Liver (tissue), 9 donors: ENCODE data around the gene RNF144B. TPM values are rescaled to one million over a fixed set of nuclear protein-coding genes. Genes with fewer than 3 reads are reported as not detected.

ENCODE experiments used
- DNase-seq: peaks from one replicate; pipeline ENCODE4 v3.0.0-alpha.2; 2017; ENCODE audit warnings: low spot score
- H3K27ac ChIP-seq, 2 donors: one replicate each; pipeline ENCODE4 v1.7.0; 2013; ENCODE audit warnings: inconsistent platforms in 2 of 2, low read length in 2 of 2, control low read depth in 1 of 2, low read depth in 1 of 2, mild to moderate bottlenecking in 1 of 2
- H3K27me3 ChIP-seq, 4 donors: one replicate each; pipeline versions ENCODE4 v1.6.1 to v1.7.0; 2013; ENCODE audit warnings: low read length in 3 of 4, inconsistent platforms in 1 of 4, mild to moderate bottlenecking in 1 of 4, moderate library complexity in 1 of 4; ENCODE audit not compliant: control insufficient read depth in 4 of 4, insufficient read depth in 4 of 4
- H3K36me3 ChIP-seq, 4 donors: one replicate each; pipeline versions ENCODE4 v1.6.1 to v1.7.0; 2013; ENCODE audit warnings: low read length in 3 of 4, mild to moderate bottlenecking in 3 of 4, low read depth in 1 of 4, moderate library complexity in 1 of 4; ENCODE audit not compliant: control insufficient read depth in 4 of 4, insufficient read depth in 3 of 4
- H3K4me1 ChIP-seq, 4 donors: one replicate each; pipeline versions ENCODE4 v1.6.1 to v1.7.0; 2013; ENCODE audit warnings: low read length in 3 of 4, mild to moderate bottlenecking in 3 of 4, moderate library complexity in 1 of 4; ENCODE audit not compliant: control insufficient read depth in 4 of 4, insufficient read depth in 4 of 4
- H3K4me3 ChIP-seq, 3 donors: one replicate each; pipeline versions ENCODE4 v1.6.1 to v1.7.0; 2013; ENCODE audit warnings: low read length in 3 of 3, control low read depth in 1 of 3, low read depth in 1 of 3, mild to moderate bottlenecking in 1 of 3
- H3K9ac ChIP-seq, 2 donors: one replicate each; pipeline ENCODE4 v1.7.0; 2013; ENCODE audit warnings: low read length in 2 of 2, mild to moderate bottlenecking in 2 of 2, moderate library complexity in 2 of 2, control low read depth in 1 of 2, low read depth in 1 of 2
- H3K9me3 ChIP-seq, 4 donors: one replicate each; pipeline versions ENCODE4 v1.6.1 to v1.7.0; 2013; ENCODE audit warnings: low read length in 3 of 4; ENCODE audit not compliant: control insufficient read depth in 4 of 4
- ATF3 ChIP-seq: IDR thresholded peaks from 2 replicates; pipeline ENCODE4 v1.6.1; 2016; ENCODE audit warnings: antibody characterized with exemption
- CTCF ChIP-seq: fragments of 150-350 bp; IDR thresholded peaks from 2 replicates; pipeline ENCODE4 v1.5.1; 2017; ENCODE audit warnings: improper control_type of control experiment, low read depth, low read length; ENCODE audit not compliant: missing input control
- EGR1 ChIP-seq, 2 donors: IDR thresholded peaks; 2 replicates each; pipeline ENCODE4 v1.6.1; 2016 to 2018; ENCODE audit warnings: antibody characterized with exemption in 2 of 2, low read depth in 2 of 2
- FOXA1 ChIP-seq: IDR thresholded peaks from 2 replicates; pipeline ENCODE4 v1.6.1; 2016; ENCODE audit warnings: antibody characterized with exemption
- FOXA2 ChIP-seq: IDR thresholded peaks from 2 replicates; pipeline ENCODE4 v1.6.1; 2016; ENCODE audit warnings: antibody characterized with exemption
- GABPA ChIP-seq, 2 donors: IDR thresholded peaks in 1 of 2; conservative IDR thresholded peaks in 1 of 2; 2 replicates each; pipeline ENCODE4 v1.6.1; 2016; ENCODE audit warnings: antibody characterized with exemption in 2 of 2, mild to moderate bottlenecking in 1 of 2, moderate library complexity in 1 of 2
- HNF4A ChIP-seq, 2 donors: conservative IDR thresholded peaks; 2 replicates each; pipeline ENCODE4 v1.6.1; 2016; ENCODE audit warnings: antibody characterized with exemption in 2 of 2, mild to moderate bottlenecking in 2 of 2
- HNF4G ChIP-seq: IDR thresholded peaks from 2 replicates; pipeline ENCODE4 v1.6.1; 2016; ENCODE audit warnings: antibody characterized with exemption
- JUND ChIP-seq, 2 donors: IDR thresholded peaks; 2 replicates each; pipeline ENCODE4 v1.6.1; 2016; ENCODE audit warnings: antibody characterized with exemption in 2 of 2
- MAX ChIP-seq: IDR thresholded peaks from 2 replicates; pipeline ENCODE4 v1.6.1; 2016; ENCODE audit warnings: antibody characterized with exemption
- NR2F2 ChIP-seq: IDR thresholded peaks from 2 replicates; pipeline ENCODE4 v1.6.1; 2016; ENCODE audit warnings: antibody characterized with exemption
- RAD21 ChIP-seq, 2 donors: IDR thresholded peaks; 2 replicates each; pipeline ENCODE4 v1.6.1; 2016; ENCODE audit warnings: antibody characterized with exemption in 2 of 2, mild to moderate bottlenecking in 2 of 2
- REST ChIP-seq: IDR thresholded peaks from 2 replicates; pipeline ENCODE4 v1.6.1; 2016; ENCODE audit warnings: antibody characterized with exemption, mild to moderate bottlenecking
- RXRA ChIP-seq, 2 donors: IDR thresholded peaks; 2 replicates each; pipeline ENCODE4 v1.6.1; 2017 to 2018; ENCODE audit warnings: antibody characterized with exemption in 2 of 2, mild to moderate bottlenecking in 1 of 2
- SP1 ChIP-seq: IDR thresholded peaks from 2 replicates; pipeline ENCODE4 v1.6.1; 2018; ENCODE audit warnings: antibody characterized with exemption, mild to moderate bottlenecking
- TAF1 ChIP-seq: conservative IDR thresholded peaks from 2 replicates; pipeline ENCODE4 v1.6.1; 2016; ENCODE audit warnings: antibody characterized with exemption, mild to moderate bottlenecking
- YY1 ChIP-seq: IDR thresholded peaks from 2 replicates; pipeline ENCODE4 v1.6.1; 2016; ENCODE audit warnings: antibody characterized with exemption, mild to moderate bottlenecking
- ZBTB33 ChIP-seq: IDR thresholded peaks from 2 replicates; pipeline ENCODE4 v1.6.1; 2016; ENCODE audit warnings: antibody characterized with exemption
- WGBS: extraction: QIAGEN DNeasy Blood & Tissue Kit; methylation state at CpG from one replicate; pipeline ENCODE4 v1.1.7; 2013; 5-methylcytosine and 5-hydroxymethylcytosine counted together
- polyA plus RNA-seq, 2 donors: library from polyadenylated mRNA; stranded (reverse) in 1 of 2; unstranded in 1 of 2; fragments of 200-250 nt in 1 of 2; fragments of >200 nt in 1 of 2; fragmentation: Nextera tagmentation in 1 of 2; extraction: Ambion mirVana in 1 of 2; gene quantifications; one replicate each; pipeline versions ENCODE4 v1.2.1 to v1.2.3, GENCODE V29; 2013 to 2015
- total RNA-seq, 2 donors: library from RNA; depleted of rRNA; stranded (reverse); fragments of >200 nt; gene quantifications; one replicate each; pipeline ENCODE4 v1.2.3, GENCODE V29; 2014
- donor health status: healthy.
- donor health status: healthy.
- donor health status: healthy.
- donor health status: healthy.
- donor health status: healthy.

The RNF144B gene
- total and polyA plus RNA-seq, 4 donors, result 3.0 to 15.1 (median 7.6) TPM

GRCh38 chr6:18493925-18494324, 106.8 kb downstream of the RNF144B start:
- DNase-seq, result no peak
- Histone ChIP-seq H3K9me3 (no peaks in the 10 kb centered on the region), H3K27me3 (no peaks in the 10 kb centered on the region), H3K4me3 (no peak overlapping the region), H3K36me3 (no peaks in the 10 kb centered on the region), H3K9ac (no peak overlapping the region), H3K27ac (no peak overlapping the region), H3K4me1 (no peaks in the 10 kb centered on the region)
- whole genome bisulfite sequencing, result 35% methylated on average over 2 of the region's 2 CpGs
- TF ChIP-seq CTCF (no peak), FOXA2 (no peak), SP1 (no peak), TAF1 (no peak), RAD21 (IDR thresholded peaks at IDR 0.05) (no peak), RXRA (IDR thresholded peaks at IDR 0.05) (no peak), NR2F2 (no peak), GABPA (IDR thresholded peaks at IDR 0.05 in 1 of 2, conservative IDR thresholded peaks at IDR 0.05 in 1 of 2) (no peak), ZBTB33 (no peak), HNF4A (conservative IDR thresholded peaks at IDR 0.05) (no peak), YY1 (no peak), FOXA1 (no peak), MAX (no peak), REST (no peak), EGR1 (IDR thresholded peaks at IDR 0.05; ENCODE audit: low read depth in 2 of 2) (no peak), HNF4G (no peak), ATF3 (no peak), JUND (IDR thresholded peaks at IDR 0.05) (no peak)

- Histone ChIP-seq H3K4me3 (no peak overlapping the region), H3K4me1 (no peaks in the 10 kb centered on the region), H3K9ac (no peak overlapping the region), H3K27me3 (no peaks in the 10 kb centered on the region), H3K27ac (no peak overlapping the region), H3K36me3 (no peaks in the 10 kb centered on the region), H3K9me3 (no peaks in the 10 kb centered on the region)
- TF ChIP-seq FOXA2 (no peak), CTCF (no peak), FOXA1 (no peak), EGR1 (IDR thresholded peaks at IDR 0.05; ENCODE audit: low read depth in 2 of 2) (no peak), RXRA (IDR thresholded peaks at IDR 0.05) (no peak)
- 65% methylated on average over 2 of the region's 2 CpGs for WGBS
- DNase-seq, result no peak
These were observed 108.1 kb downstream of the RNF144B start for GRCh38 chr6:18495236-18495635.
